Lower leg skin (tissue), 3 donors: ENCODE measurements around the gene GOLGA1.

ENCODE experiments used
- POLR2A ChIP-seq, 2 donors: fragments of 450-650 bp; IDR thresholded peaks; one replicate each; pipeline ENCODE4 v1.6.1; 2016 to 2017; ENCODE audit warnings: antibody characterized with exemption in 2 of 2, mild to moderate bottlenecking in 1 of 2, moderate library complexity in 1 of 2
- TF ChIP-seq, protein P1 (sequence below), 3 donors: fragments of 450-650 bp; IDR thresholded peaks; one replicate each; pipeline ENCODE4 v1.5.1; 2016; ENCODE audit warnings: antibody characterized with exemption in 3 of 3, mild to moderate bottlenecking in 3 of 3, moderate library complexity in 2 of 3

- TF ChIP-seq, protein P1, sequence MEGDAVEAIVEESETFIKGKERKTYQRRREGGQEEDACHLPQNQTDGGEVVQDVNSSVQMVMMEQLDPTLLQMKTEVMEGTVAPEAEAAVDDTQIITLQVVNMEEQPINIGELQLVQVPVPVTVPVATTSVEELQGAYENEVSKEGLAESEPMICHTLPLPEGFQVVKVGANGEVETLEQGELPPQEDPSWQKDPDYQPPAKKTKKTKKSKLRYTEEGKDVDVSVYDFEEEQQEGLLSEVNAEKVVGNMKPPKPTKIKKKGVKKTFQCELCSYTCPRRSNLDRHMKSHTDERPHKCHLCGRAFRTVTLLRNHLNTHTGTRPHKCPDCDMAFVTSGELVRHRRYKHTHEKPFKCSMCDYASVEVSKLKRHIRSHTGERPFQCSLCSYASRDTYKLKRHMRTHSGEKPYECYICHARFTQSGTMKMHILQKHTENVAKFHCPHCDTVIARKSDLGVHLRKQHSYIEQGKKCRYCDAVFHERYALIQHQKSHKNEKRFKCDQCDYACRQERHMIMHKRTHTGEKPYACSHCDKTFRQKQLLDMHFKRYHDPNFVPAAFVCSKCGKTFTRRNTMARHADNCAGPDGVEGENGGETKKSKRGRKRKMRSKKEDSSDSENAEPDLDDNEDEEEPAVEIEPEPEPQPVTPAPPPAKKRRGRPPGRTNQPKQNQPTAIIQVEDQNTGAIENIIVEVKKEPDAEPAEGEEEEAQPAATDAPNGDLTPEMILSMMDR (IDR thresholded peaks at IDR 0.05): no peak
- TF ChIP-seq POLR2A (IDR thresholded peaks at IDR 0.05): no peak
Measured at GRCh38 chr9:124975131-124975530, 34.2 kb upstream of the GOLGA1 start.
